ENCODE results near the gene SPPL3. TPM values are rescaled to one million over a fixed set of nuclear protein-coding genes. Genes with fewer than 3 reads are reported as not detected.
A peak's percentile ranks its signal among the peaks of the same experiment; 100 is the strongest.

Gene SPPL3
- total and polyA plus RNA-seq, 2 donors from 2014 or later: 23.8 to 51.9 TPM

- Histone ChIP-seq H3K9ac (ENCODE audit: low read length in 3 of 3) (no peak overlapping the region), H3K27ac (ENCODE audit: low read depth in 2 of 2, low read length in 2 of 2) (peak overlapping the region; percentile 14 to 43), H3K4me1 (ENCODE audit: control insufficient read depth in 2 of 3, insufficient read depth in 2 of 3, low read depth in 1 of 3, low read length in 3 of 3) (peaks cover 0 to 32% (median 16%) of the 10 kb centered on the region in 3 donors), H3K36me3 (ENCODE audit: control insufficient read depth in 2 of 3, insufficient read depth in 3 of 3, low read length in 3 of 3) (no peaks in the 10 kb centered on the region), H3K27me3 (ENCODE audit: control insufficient read depth, insufficient read depth, low read length) (no peaks in the 10 kb centered on the region), H3K9me3 (ENCODE audit: control insufficient read depth in 2 of 3, insufficient read depth in 1 of 3, low read length in 3 of 3) (no peaks in the 10 kb centered on the region), H3K4me3 (ENCODE audit: low read length in 3 of 3) (no peak overlapping the region)
- peak in 2 of 5 donors; percentile 45 to 63 for DNase-seq
- no peak for TF ChIP-seq CTCF (IDR thresholded peaks at IDR 0.05; ENCODE audit: borderline replicate concordance, extremely low read depth, insufficient read depth)
- intact Hi-C loops (cut with DNase I): no loop called here
- FAIRE-seq: no peak
These were observed 104.7 kb downstream of the SPPL3 start for GRCh38 chr12:120799243-120800045.

- H3K9me3 ChIP-seq (ENCODE audit: control insufficient read depth in 2 of 3, insufficient read depth in 1 of 3, low read length in 3 of 3): no peaks in the 10 kb centered on the region
These were observed 105.5 kb downstream of the SPPL3 start for GRCh38 chr12:120798696-120799095.

GRCh38 chr12:120797677-120798642 lies 106.2 kb downstream of the SPPL3 start:
- intact Hi-C loops (cut with DNase I): no loop called here
- Histone ChIP-seq H3K9me3 (ENCODE audit: control insufficient read depth in 2 of 3, insufficient read depth in 1 of 3, low read length in 3 of 3) (no peaks in the 10 kb centered on the region), H3K36me3 (ENCODE audit: control insufficient read depth in 2 of 3, insufficient read depth in 3 of 3, low read length in 3 of 3) (no peaks in the 10 kb centered on the region), H3K4me1 (ENCODE audit: control insufficient read depth in 2 of 3, insufficient read depth in 2 of 3, low read depth in 1 of 3, low read length in 3 of 3) (peaks cover 0 to 32% (median 15%) of the 10 kb centered on the region in 3 donors), H3K4me3 (ENCODE audit: low read length in 3 of 3) (no peak overlapping the region), H3K27me3 (ENCODE audit: control insufficient read depth, insufficient read depth, low read length) (no peaks in the 10 kb centered on the region), H3K27ac (ENCODE audit: low read depth in 2 of 2, low read length in 2 of 2) (no peak overlapping the region), H3K9ac (ENCODE audit: low read length in 3 of 3) (no peak overlapping the region)
- FAIRE-seq (no peak), DNase-seq (peak in 2 of 5 donors; percentile 40 to 45)
- no peak for TF ChIP-seq CTCF (IDR thresholded peaks at IDR 0.05; ENCODE audit: borderline replicate concordance, extremely low read depth, insufficient read depth)

More at GRCh38 chr12:120798696-120799095, 105.5 kb downstream of the SPPL3 start:
- no peak for TF ChIP-seq CTCF (IDR thresholded peaks at IDR 0.05; ENCODE audit: borderline replicate concordance, extremely low read depth, insufficient read depth)
- DNase-seq: no peak
- no peak for FAIRE-seq
- Histone ChIP-seq H3K36me3 (ENCODE audit: control insufficient read depth in 2 of 3, insufficient read depth in 3 of 3, low read length in 3 of 3) (no peaks in the 10 kb centered on the region), H3K4me3 (ENCODE audit: low read length in 3 of 3) (no peak overlapping the region), H3K27ac (ENCODE audit: low read depth in 2 of 2, low read length in 2 of 2) (no peak overlapping the region), H3K4me1 (ENCODE audit: control insufficient read depth in 2 of 3, insufficient read depth in 2 of 3, low read depth in 1 of 3, low read length in 3 of 3) (peaks cover 0 to 32% (median 16%) of the 10 kb centered on the region in 3 donors), H3K9ac (ENCODE audit: low read length in 3 of 3) (no peak overlapping the region), H3K27me3 (ENCODE audit: control insufficient read depth, insufficient read depth, low read length) (no peaks in the 10 kb centered on the region)
- intact Hi-C loops (cut with DNase I): no loop called here

Data from kidney (tissue), 14 donors.